Measurements from ENCODE around the gene HMGCLL1.

- TF ChIP-seq, protein P1, sequence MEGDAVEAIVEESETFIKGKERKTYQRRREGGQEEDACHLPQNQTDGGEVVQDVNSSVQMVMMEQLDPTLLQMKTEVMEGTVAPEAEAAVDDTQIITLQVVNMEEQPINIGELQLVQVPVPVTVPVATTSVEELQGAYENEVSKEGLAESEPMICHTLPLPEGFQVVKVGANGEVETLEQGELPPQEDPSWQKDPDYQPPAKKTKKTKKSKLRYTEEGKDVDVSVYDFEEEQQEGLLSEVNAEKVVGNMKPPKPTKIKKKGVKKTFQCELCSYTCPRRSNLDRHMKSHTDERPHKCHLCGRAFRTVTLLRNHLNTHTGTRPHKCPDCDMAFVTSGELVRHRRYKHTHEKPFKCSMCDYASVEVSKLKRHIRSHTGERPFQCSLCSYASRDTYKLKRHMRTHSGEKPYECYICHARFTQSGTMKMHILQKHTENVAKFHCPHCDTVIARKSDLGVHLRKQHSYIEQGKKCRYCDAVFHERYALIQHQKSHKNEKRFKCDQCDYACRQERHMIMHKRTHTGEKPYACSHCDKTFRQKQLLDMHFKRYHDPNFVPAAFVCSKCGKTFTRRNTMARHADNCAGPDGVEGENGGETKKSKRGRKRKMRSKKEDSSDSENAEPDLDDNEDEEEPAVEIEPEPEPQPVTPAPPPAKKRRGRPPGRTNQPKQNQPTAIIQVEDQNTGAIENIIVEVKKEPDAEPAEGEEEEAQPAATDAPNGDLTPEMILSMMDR (conservative IDR thresholded peaks at IDR 0.05) = no peak
- no peak for TF ChIP-seq EZH2 (IDR thresholded peaks at IDR 0.05; ENCODE audit: low read depth)
Observed at GRCh38 chr6:55569638-55570037, 9.4 kb downstream of the HMGCLL1 start.

All from PC-9 (cell line).